Stimulated activated CD4-positive, alpha-beta T cell treated with anti-CD3 and anti-CD28 coated beads, Interleukin-4, amount 100 ng/mL, for 24 hours (primary cell): Measurements from ENCODE around the gene PDILT.
"Not testable (repeated sequence)": the region's sequence is repeated elsewhere in the genome, so short reads cannot be mapped to it uniquely, and the experiment has no call there.

Experiments
- DNase-seq: peaks from one replicate; pipeline ENCODE4 v3.0.0-alpha.2; 2020

PDILT gene, protein sequence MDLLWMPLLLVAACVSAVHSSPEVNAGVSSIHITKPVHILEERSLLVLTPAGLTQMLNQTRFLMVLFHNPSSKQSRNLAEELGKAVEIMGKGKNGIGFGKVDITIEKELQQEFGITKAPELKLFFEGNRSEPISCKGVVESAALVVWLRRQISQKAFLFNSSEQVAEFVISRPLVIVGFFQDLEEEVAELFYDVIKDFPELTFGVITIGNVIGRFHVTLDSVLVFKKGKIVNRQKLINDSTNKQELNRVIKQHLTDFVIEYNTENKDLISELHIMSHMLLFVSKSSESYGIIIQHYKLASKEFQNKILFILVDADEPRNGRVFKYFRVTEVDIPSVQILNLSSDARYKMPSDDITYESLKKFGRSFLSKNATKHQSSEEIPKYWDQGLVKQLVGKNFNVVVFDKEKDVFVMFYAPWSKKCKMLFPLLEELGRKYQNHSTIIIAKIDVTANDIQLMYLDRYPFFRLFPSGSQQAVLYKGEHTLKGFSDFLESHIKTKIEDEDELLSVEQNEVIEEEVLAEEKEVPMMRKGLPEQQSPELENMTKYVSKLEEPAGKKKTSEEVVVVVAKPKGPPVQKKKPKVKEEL

GRCh38 chr16:20404637-20405036 lies at the start of gene PDILT:
PDILT (minus strand) TSS chr16:20404737; CDS start chr16:20399300, 5,437 bp downstream.
- no peak for DNase-seq

- not testable (repeated sequence) for DNase-seq
Measured at GRCh38 chr16:20453633-20454032, 49.1 kb upstream of the PDILT start.

- DNase-seq = not testable (repeated sequence)
Measured at GRCh38 chr16:20451364-20451763, 46.8 kb upstream of the PDILT start, which contains the start of gene ACSM2A. ACSM2A (plus strand) TSS chr16:20451521; CDS start chr16:20460115, 8,594 bp downstream.

GRCh38 chr16:20446652-20447393 lies 42.3 kb upstream of the PDILT start:
- not testable (repeated sequence) for DNase-seq

GRCh38 chr16:20441859-20442258 lies 37.3 kb upstream of the PDILT start:
- not testable (repeated sequence) for DNase-seq

DNA sequence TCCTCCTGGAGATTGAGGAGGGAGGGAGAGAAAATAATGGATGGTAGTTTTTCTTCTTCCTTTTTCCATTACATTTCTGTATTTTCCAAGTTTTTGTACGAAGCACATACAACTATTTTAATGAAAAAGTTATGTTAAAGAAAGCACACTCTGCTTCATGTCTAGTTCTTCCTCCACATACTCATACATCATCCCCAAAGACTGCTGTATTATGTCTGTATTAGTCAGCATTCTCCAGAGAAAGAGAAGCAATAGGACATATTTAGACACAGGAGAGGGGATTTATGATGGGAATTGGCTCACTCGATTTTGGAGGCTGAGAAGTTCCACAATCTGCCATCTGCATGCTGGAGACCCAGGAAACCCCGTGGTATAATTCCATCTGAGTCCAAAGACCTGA lies 36.7 kb upstream of the PDILT start:
- no peak for DNase-seq

DNA sequence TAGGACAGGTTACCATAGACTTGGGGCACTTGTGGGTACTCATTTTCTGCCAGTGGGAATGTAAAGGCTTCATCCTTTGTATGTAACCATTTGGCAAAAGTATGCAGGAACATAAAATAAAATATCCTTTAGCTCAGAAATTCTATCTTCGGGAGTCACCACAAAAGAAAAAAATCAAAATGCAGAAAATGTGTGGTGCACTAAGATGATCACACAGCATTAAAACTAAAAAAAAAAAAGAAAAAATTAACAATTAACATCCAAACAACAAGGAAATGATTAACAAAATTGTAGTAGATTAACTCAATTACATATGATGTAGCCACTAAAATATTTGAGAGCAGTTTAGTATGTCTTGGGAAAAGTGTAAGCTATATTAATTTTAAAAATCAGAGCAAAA lies 36.2 kb upstream of the PDILT start:
- DNase-seq = not testable (repeated sequence)

GRCh38 chr16:20439820-20440231 lies 35.3 kb upstream of the PDILT start:
- not testable (repeated sequence) for DNase-seq

- not testable (repeated sequence) for DNase-seq
Measured at GRCh38 chr16:20438950-20439349, 34.4 kb upstream of the PDILT start.

GRCh38 chr16:20430948-20431347 lies 26.4 kb upstream of the PDILT start:
- no peak for DNase-seq

DNA sequence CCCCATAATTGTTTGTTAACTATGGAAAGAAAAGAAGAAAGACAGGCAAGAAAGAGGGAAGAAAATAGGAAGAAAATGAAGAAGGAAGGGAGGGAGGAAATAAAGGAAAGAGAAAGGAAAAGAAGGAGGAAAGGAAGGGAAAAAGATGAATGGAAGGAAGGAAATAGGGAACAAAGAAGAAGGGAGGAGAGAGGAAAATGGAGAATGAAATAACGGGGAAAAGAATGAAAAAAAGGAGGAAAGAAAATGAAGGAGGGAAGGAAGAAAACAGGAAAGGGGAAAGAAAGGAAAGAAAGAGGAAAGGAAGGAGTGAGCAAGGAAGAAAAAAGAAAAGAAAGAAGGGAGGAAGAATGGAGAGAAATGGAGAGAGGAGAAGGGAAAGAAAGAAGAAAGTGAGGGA lies 25.9 kb upstream of the PDILT start:
- not testable (repeated sequence) for DNase-seq

GRCh38 chr16:20429499-20429898 lies 25.0 kb upstream of the PDILT start:
- not testable (repeated sequence) for DNase-seq

- DNase-seq = not testable (repeated sequence)
Measured at GRCh38 chr16:20427401-20427797, 22.9 kb upstream of the PDILT start.

DNA sequence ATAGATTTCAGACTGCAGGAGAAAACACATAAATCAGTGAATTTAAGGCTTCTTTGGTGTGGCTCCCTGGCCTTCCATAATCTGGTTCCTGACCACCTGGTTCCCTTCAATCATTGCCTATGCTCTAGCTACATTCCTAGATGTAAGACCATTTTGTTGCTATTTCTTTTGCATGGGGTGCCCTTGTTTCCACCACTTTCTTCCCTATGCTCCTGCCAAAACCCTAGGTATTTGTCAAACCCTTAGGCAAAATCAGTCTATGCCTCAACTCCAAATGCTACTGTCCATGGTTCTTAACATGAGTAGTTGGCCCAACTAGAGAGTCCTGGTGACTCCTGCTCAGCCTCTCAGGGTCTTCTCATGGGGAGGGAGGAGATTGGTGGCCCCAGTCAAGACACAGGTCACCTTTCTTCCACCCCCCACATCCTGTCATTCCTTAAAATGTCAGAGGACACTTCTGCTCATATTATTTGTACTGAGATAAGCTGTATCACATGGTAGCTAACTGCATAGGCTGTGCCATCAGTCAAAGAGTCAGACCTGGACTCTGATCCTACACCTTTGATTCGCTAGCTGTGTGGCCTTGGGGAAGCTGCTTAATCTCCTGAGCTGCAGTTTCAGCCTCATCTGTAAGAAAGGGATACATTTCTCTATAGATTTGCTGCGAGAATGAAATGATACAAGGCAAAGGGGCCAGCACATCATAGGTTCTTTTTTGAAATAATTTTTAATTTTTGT lies 19.8 kb upstream of the PDILT start:
- DNase-seq = no peak

DNA sequence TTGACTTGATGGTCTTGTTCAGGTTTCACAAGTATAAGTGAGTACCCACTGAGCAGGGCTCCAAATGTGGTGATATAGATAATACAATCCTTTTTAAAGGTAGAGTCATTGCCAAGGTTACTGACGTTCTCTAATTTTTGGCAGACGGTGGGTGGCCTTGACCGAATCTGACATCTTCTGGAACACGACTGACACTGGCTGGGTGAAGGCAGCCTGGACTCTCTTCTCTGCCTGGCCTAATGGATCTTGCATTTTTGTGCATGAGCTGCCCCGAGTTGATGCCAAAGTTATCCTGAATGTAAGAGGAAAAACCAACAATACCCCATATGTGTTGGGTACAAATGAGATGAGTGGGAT lies 19.2 kb upstream of the PDILT start:
- not testable (repeated sequence) for DNase-seq

- DNase-seq = not testable (repeated sequence)
Measured at GRCh38 chr16:20421748-20422147, 17.2 kb upstream of the PDILT start.

GRCh38 chr16:20419093-20419492 lies 14.6 kb upstream of the PDILT start:
- not testable (repeated sequence) for DNase-seq

- DNase-seq = no peak
Measured at GRCh38 chr16:20415541-20415940, 11.0 kb upstream of the PDILT start.

DNA sequence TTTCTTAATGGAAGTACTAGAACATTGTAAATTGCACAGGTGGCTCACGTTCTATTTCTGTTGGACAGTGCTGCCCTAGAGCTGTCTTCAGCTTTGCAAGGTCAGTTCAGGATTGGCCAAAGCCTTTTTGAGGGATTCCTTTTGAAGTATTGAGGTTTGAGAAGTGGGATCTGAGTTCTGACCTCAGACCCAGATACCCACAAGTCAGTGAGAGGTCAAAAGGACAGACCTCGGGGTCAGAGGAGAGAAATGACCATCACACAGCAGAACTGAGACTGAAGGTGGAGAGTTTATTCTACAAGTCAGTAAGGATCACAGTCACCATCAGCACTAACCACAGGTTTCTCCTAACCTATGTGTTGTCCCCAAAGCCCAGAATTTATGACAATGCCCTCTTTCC lies 6.5 kb upstream of the PDILT start:
- DNase-seq = no peak

- no peak for DNase-seq
Measured at GRCh38 chr16:20410121-20410723, 5.7 kb upstream of the PDILT start.

GRCh38 chr16:20409398-20410120 lies 5.0 kb upstream of the PDILT start, which contains the start of gene ACSM5:
ACSM5 (plus strand) TSS chr16:20409534; CDS start chr16:20411485, 1,951 bp downstream.
- no peak for DNase-seq

DNA sequence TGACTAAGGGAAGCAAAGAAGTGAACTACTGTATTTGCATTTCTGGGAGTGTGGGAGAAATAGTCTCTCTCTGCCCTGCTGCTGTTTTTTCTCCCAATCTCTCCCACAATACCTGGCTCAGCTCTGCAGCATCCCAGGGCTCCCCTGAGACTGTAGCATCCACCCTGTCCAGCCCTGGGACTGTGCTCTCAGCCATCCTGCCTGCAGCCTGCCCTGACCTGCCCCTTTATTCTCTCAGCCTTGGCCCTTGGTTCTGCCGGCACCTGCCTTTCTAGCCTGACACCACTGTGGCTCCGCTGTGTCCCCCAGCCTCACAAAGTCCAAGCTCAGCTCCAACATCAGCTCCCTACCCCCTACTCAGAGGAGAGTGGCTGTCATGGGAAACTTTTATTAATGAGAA lies 1.9 kb downstream of the PDILT start:
- DNase-seq = no peak
